Caco-2 (cell line): ENCODE measurements around the gene RARS1. TPM values are rescaled to one million over a fixed set of nuclear protein-coding genes. Genes with fewer than 3 reads are reported as not detected.

ENCODE experiments used
- BruUV-seq: library from RNA; stranded (reverse); fragments of 400-500 nt; replicated peaks from 2 replicates; lab custom pipeline; 2021; lab: Mats Ljungman, UMichigan
- CTCF ChIA-PET: fragments of 300-600 bp; sonication (Branson Sonifier 250); formaldehyde crosslinking; loops from one replicate; lab custom pipeline; 2022; ENCODE audit warnings: antibody characterized with exemption; lab: Charles Lee
- POLR2A ChIA-PET: fragments of 300-600 bp; sonication (Branson Sonifier 250); formaldehyde crosslinking; loops from one replicate; lab custom pipeline; 2022; ENCODE audit warnings: antibody characterized with exemption; lab: Charles Lee
- DNase-seq, 2 experiments: peaks; one replicate each; pipeline versions ENCODE4 v3.0.0 to v3.0.0-alpha.2; 2020 to 2022
- H3K27me3 ChIP-seq: replicated peaks from 2 replicates; pipeline ENCODE4 v1.6.0; 2011; ENCODE audit warnings: low read length; ENCODE audit not compliant: control insufficient read depth, insufficient read depth
- H3K36me3 ChIP-seq: 2 replicates; pipeline ENCODE4 v1.5.1; 2011; ENCODE audit warnings: low read length; ENCODE audit not compliant: control insufficient read depth, insufficient read depth
- H3K4me1 ChIP-seq: fragments of 250-450 bp; sonication (Bioruptor Pico); 2 replicates; pipeline ENCODE4 v1.5.1; 2020; ENCODE audit warnings: mild to moderate bottlenecking
- H3K4me3 ChIP-seq: 2 replicates; pipeline ENCODE4 v1.5.1; 2011; ENCODE audit warnings: low read depth, mild to moderate bottlenecking, control low read depth, low read length
- H3K9me3 ChIP-seq: fragments of 250-450 bp; sonication (Bioruptor Pico); 2 replicates; pipeline ENCODE4 v1.5.1; 2020; ENCODE audit warnings: mild to moderate bottlenecking, moderate library complexity
- H3K27ac Mint-ChIP-seq: one replicate; pipeline ENCODE4 v1.8.0; 2022; ENCODE audit warnings: mixed read lengths; ENCODE audit not compliant: unreplicated experiment
- H3K27me3 Mint-ChIP-seq: one replicate; pipeline ENCODE4 v1.8.0; 2022; ENCODE audit warnings: mixed read lengths; ENCODE audit not compliant: insufficient read depth, unreplicated experiment
- H3K36me3 Mint-ChIP-seq: one replicate; pipeline ENCODE4 v1.8.0; 2022; ENCODE audit warnings: mild to moderate bottlenecking, mixed read lengths; ENCODE audit not compliant: insufficient read depth, unreplicated experiment
- H3K4me1 Mint-ChIP-seq: one replicate; pipeline ENCODE4 v1.8.0; 2022; ENCODE audit warnings: low read depth, mixed read lengths; ENCODE audit not compliant: unreplicated experiment
- H3K4me3 Mint-ChIP-seq: one replicate; pipeline ENCODE4 v1.8.0; 2022; ENCODE audit warnings: mild to moderate bottlenecking, moderate library complexity, mixed read lengths; ENCODE audit not compliant: unreplicated experiment
- H3K9me3 Mint-ChIP-seq: one replicate; pipeline ENCODE4 v1.8.0; 2022; ENCODE audit warnings: mixed read lengths; ENCODE audit not compliant: unreplicated experiment
- CTCF ChIP-seq, 2 experiments: fragments of 200-600 bp in 1 of 2; IDR thresholded peaks; 1 replicate in 1 of 2; 2 replicates in 1 of 2; pipeline versions ENCODE4 v1.5.1 to v1.8.0; 2011 to 2022; ENCODE audit warnings: antibody characterized with exemption in 1 of 2, control low read depth in 1 of 2, inconsistent platforms in 1 of 2, low read depth in 1 of 2, low read length in 1 of 2, mild to moderate bottlenecking in 1 of 2, moderate library complexity in 1 of 2; ENCODE audit not compliant: insufficient read depth in 1 of 2, severe bottlenecking in 1 of 2, unreplicated experiment in 1 of 2
- intact Hi-C: fragments of 100-400 bp; cut with micrococcal nuclease; formaldehyde crosslinking; loops from one replicate; pipeline ENCODE4 v1.10.0; 2022; ENCODE audit not compliant: unreplicated experiment
- total RNA-seq: library from RNA; stranded (reverse); gene quantifications from 2 replicates; pipeline ENCODE4 v1.2.3, GENCODE V29; 2022

The RARS1 gene
- total RNA-seq, 1 experiment from 2014 or later: 124 TPM

DNA sequence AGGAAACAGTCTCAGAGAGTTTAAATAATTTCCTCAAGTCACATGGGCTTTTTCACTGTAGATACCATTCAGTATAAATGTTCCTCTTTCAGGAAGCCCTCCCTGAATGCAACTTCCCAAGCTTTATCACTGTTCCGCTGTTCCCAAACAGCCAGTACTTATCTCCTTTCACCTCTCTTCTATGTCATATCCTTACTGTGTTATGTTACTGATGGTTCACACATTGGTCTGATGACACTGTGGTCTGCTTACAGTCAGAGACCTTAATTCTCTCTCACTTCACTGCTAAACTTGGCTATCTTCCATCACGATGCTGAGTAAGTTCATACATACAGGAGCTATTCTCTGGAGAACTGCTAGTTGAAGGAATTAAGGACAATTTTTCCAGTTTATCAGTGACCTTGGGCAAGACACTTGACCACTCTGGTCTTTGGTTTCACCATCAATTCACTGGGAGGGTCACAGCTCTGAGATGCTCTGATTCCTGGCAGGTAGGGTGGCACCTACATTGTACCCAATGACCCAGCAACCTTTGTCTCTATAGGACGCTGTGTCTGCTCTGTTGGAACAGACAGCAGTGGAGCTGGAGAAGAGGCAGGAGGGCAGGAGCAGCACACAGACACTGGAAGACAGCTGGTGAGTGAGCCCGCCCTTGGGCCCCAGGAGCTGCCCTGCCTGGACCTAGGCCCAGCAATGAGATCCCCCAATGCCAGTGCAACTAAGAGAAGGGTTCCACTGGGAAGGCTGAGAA lies 42.1 kb upstream of the RARS1 start:
- Histone ChIP-seq H3K27me3 (no peaks in the 10 kb centered on the region), H3K9me3 (no peaks in the 10 kb centered on the region), H3K36me3 (peaks cover 5% of the 10 kb centered on the region; the same call in 1 of the 2 replicates), H3K4me1 (no peaks in the 10 kb centered on the region), H3K4me3 (no peak overlapping the region)
- Mint-ChIP-seq H3K4me3 (no peak overlapping the region), H3K27ac (no peak overlapping the region), H3K27me3 (no peaks in the 10 kb centered on the region), H3K36me3 (peaks cover 96% of the 10 kb centered on the region), H3K9me3 (no peaks in the 10 kb centered on the region), H3K4me1 (no peaks in the 10 kb centered on the region)
- no peak for DNase-seq
- ChIA-PET CTCF (no interaction called here), POLR2A (no interaction called here)
- TF ChIP-seq CTCF (IDR thresholded peaks at IDR 0.05; ENCODE audit: insufficient read depth in 1 of 2, low read depth in 1 of 2, low read length in 1 of 2, severe bottlenecking in 1 of 2, unreplicated experiment in 1 of 2): no peak
- intact Hi-C loops: no loop called here
- no TSS peak for BruUV-seq

DNA sequence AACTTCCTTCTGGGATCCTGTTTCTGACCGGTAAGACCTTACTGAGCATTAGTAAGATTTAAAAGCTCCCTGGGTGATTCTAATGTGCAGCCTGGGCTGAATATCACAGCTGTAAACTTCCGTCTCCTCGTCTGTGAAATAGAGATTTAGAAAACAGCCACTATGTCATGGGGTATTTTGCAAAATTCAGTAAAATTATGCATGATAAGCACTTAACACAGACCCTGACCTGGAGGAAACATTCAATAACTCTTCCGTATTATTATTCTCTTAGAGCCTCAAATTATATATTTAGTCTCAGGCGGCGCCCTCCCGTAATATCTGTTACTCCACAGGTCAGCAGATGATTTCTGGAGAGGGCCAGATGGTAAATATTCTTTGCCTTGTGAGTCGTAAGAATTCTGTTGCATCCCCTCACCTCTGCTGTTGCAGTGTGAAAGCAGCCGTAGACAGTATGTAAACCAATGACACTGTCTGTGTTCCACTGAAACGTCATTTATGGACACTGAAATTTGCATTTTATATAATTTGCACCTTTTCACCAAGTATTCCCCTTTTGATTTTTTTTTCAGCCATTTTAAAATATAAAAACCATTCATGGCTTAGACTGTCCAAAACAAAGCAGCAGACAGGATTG lies 39.2 kb upstream of the RARS1 start:
- no peaks in the 10 kb centered on the region for H3K4me1 ChIP-seq
- TF ChIP-seq CTCF (IDR thresholded peaks at IDR 0.05; ENCODE audit: insufficient read depth in 1 of 2, low read depth in 1 of 2, low read length in 1 of 2, severe bottlenecking in 1 of 2, unreplicated experiment in 1 of 2): no peak
- Mint-ChIP-seq H3K4me1 (no peaks in the 10 kb centered on the region), H3K4me3 (no peak overlapping the region), H3K27me3 (no peaks in the 10 kb centered on the region), H3K27ac (no peak overlapping the region), H3K36me3 (peaks cover 96% of the 10 kb centered on the region), H3K9me3 (no peaks in the 10 kb centered on the region)
- H3K27me3 ChIP-seq: no peaks in the 10 kb centered on the region
- DNase-seq: no peak
- intact Hi-C loops: no loop called here
- H3K4me3 ChIP-seq: no peak overlapping the region
- H3K36me3 ChIP-seq: peaks cover 2% of the 10 kb centered on the region; the same call in 1 of the 2 replicates
- BruUV-seq: no TSS peak
- ChIA-PET POLR2A (no interaction called here), CTCF (no interaction called here)
- no peaks in the 10 kb centered on the region for H3K9me3 ChIP-seq

DNA sequence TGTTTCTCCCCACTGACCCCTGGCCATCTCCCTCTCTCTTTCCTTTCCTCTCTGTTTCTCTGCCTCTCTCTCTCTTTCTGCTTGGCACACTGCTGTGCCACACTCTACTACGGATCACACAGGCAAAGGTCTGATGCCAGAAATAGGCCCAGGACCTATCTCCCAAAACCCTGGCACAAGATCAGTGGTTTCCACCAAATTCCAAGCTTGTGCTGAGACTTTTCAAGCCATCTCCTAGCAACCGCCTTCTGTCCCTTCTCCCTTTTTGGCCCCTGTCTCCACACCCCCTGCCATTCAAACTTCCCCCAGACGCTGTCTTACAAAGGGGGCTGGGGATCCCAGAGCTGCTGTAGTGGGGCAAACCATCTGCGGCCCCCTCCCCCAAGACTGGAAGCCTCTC lies 38.5 kb upstream of the RARS1 start:
- Histone ChIP-seq H3K4me1 (no peaks in the 10 kb centered on the region), H3K27me3 (no peaks in the 10 kb centered on the region), H3K9me3 (no peaks in the 10 kb centered on the region), H3K4me3 (no peak overlapping the region), H3K36me3 (peaks cover 2% of the 10 kb centered on the region; the same call in 1 of the 2 replicates)
- TF ChIP-seq CTCF (IDR thresholded peaks at IDR 0.05; ENCODE audit: insufficient read depth in 1 of 2, low read depth in 1 of 2, low read length in 1 of 2, severe bottlenecking in 1 of 2, unreplicated experiment in 1 of 2): no peak
- ChIA-PET CTCF (no interaction called here), POLR2A (no interaction called here)
- Mint-ChIP-seq H3K9me3 (no peaks in the 10 kb centered on the region), H3K27ac (peak overlapping the region; percentile 4), H3K4me3 (no peak overlapping the region), H3K36me3 (peaks cover 96% of the 10 kb centered on the region), H3K4me1 (no peaks in the 10 kb centered on the region), H3K27me3 (no peaks in the 10 kb centered on the region)
- no TSS peak for BruUV-seq
- no peak for DNase-seq
- intact Hi-C loops: no loop called here
